ENCODE measurements around the gene C2CD2.
"Not testable (repeated sequence)": the region's sequence is repeated elsewhere in the genome, so short reads cannot be mapped to it uniquely, and the experiment has no call there.

The C2CD2 gene

GRCh38 chr21:41974752-41975053, 20.9 kb upstream of the C2CD2 start:
- no peak for DNase-seq

DNA sequence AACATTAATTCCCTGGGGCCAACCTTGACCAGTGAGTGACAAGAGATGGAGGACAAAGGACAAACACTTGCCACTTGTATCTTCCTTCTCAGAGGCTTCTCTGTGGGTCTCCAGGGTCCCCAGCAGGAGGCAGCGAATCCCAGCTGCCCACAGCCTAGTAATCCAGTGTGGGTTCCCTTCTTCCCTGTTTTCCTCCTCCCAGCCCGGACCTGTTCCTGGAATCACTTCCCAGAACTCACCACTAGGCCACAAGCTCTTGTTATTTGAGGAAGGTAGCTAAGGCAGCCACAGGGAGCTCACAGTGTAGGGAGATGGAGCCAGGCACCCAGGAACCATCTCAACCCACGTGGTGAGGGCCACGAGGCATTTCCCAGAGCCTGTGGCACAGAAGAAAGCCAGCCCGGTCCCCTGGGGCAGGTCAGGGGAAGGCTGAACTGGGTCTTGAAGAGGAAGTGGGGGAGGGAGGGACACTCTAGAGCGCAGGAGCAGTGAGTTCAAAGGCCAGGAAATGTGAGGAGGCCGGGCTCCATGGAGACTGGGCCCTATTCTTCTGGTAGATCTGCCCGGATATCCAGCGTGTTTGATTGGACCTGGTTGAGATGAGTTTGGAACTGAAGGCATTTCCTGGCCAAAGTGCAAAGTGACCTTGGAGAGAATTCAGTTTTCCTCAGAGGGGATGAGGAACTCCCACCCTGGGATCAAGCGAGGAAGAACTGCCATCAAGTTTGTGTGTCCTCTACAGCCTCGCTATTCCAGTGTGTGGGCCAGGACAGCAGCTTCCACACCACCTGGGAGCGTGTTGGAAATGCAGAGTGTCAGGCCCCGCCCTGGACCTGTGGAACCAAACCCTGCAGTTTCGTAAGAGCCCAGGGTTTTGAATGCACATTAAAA, 20.3 kb upstream of the C2CD2 start:
- no peak for DNase-seq

DNA sequence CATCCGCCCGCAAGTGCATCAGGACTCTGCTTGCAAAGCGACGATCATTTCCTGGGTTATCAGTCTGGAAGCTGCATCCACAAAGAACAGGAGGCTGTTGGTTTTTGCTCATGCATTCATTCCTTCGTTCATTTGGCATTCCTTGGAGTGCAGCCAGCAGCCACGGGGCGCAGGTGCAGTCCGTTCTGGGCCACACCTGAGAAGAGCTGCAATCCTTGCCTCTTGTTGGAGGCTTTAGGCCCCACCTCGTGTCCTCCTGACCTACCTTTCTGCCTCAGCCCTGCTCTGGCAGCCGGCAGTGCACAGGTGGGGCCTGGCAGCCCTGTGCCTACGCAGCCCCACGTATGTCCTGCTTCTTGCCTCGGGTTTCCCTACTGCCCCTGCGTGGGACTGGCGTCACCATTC, 19.6 kb upstream of the C2CD2 start:
- no peak for DNase-seq

- no peak for DNase-seq
These were observed 18.8 kb upstream of the C2CD2 start for GRCh38 chr21:41972511-41973205.

DNA sequence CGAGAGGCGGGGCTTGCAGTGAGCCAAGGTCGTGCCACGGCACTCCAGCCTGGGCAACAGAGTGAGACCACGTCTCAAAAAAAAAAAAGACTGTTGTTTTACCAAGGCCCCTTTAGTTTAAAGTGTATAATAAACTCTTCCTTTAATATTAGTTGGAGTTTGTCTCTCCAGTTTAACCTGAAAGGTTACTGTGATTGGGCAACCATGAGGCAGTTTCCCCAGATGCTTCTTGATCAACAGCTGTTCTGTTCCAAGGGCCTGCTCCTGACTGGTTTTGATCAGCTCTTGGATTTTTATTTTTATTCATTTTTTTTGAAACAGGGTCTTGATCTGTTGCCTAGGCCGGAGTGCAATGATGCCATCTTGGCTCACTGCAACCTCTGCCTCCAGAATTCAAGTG, 18.1 kb upstream of the C2CD2 start:
- DNase-seq, result no peak

- DNase-seq, result no peak
These were observed 17.2 kb upstream of the C2CD2 start for GRCh38 chr21:41970751-41971653.

GRCh38 chr21:41970106-41970391, 16.2 kb upstream of the C2CD2 start:
- DNase-seq, result no peak

DNA sequence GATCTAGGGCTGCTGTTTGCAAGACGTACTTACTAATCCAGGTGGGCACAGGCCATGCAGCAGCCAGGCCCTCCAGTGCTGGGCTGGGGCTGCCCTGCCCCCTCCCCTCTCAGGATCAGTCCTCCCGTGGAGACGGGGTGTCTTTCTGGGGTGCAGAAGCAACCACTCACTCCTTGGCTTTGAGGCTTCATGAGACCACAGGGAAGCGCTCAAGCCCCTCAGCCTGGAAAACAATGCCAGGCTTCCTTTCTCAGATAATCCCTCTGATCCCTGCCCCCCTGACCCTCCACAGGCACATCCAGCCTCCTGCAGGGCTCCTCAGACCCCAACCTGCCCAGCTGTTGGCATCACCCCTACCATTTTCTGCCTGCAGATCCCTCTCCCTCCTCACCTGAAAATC, 13.9 kb upstream of the C2CD2 start:
- DNase-seq, result no peak

GRCh38 chr21:41966872-41967621, 13.2 kb upstream of the C2CD2 start:
- DNase-seq, result peak; percentile 21

DNA sequence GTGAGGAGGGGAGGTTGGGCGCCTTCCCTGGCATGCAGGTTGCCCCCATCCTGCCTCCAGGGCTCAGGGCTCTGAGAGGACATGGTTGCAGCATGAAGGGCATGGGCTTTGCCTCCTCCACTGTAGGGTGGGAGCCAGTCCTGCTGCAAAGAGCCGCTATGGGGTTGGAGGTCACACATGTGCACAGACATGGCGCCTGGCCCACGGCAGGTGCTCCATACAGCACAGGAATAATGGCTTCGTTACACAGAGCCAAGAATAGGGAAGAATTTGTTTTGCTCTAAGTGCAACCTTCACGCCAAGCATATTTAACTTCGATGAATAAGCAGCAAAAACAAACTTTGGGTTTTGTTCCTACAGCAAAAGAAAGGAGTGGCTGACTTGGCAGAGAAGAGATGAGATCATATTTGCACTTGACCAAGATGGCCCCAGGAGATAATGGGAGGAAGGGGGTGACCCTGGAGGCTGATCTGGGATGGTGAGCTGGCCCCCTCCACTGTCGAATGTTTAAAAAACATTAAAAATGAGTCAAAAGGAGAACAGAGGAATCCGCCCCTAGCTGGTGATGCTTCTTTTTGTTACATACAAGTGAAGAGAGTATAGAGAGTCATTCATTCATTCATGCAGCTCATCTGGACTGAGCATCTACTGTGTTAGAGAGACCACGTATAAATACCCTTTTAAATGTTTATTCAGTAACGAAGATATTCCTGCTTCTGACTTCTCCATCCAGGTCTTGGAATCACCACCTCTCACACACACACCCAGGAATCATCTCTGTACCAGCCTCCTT, 12.4 kb upstream of the C2CD2 start:
- DNase-seq, result peak; percentile 42

DNA sequence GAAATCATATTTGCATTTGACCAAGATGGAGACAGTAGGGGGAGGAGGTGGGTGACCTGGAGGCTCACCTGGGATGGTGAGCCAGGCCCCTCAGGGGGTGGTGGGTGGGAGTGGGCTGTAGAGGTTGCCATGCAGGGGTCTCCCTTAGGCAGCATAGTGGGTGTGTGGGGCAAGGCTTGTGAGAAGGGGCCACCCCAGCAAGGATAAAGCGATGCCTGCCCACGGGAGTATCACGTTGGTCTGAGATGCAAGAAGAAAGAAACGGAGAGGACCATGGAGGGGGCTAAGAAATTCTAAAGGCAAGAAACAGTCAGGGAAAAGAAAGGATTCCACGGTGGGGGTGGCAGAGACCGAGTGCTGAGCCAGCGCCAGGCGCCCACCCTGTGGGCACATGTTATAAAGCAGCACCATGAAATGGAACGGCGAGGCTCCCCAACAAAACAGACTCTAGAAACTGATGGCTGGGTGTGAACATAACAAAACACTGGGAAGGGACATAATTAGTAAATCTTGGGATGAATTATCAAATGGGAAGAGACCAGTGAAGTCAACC, 11.7 kb upstream of the C2CD2 start:
- DNase-seq, result no peak

DNA sequence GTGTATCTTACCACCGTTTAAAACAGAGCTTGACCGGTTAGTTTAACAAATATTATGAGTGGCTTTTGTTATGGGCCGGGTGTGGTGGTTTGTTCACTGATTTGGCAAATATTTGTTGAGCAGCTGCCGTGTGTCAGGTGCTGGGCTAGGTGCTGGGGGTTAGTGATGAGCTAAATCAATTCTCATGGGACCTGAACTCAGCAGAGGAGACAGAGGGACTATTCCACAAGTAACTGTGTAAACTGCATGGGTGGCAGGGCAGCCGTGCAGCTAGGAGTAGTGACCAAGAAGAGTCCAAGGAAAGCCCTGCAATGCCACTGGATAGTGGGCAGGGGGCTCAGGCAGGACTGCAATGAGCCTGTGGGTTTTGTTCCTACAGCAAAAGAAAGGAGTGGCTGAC, 11.2 kb upstream of the C2CD2 start:
- DNase-seq, result peak; percentile 54

GRCh38 chr21:41964171-41964570, 10.4 kb upstream of the C2CD2 start:
- DNase-seq, result no peak

GRCh38 chr21:41962425-41962966, 8.7 kb upstream of the C2CD2 start:
- no peak for DNase-seq

GRCh38 chr21:41961753-41962152, 7.9 kb upstream of the C2CD2 start:
- DNase-seq, result no peak

DNA sequence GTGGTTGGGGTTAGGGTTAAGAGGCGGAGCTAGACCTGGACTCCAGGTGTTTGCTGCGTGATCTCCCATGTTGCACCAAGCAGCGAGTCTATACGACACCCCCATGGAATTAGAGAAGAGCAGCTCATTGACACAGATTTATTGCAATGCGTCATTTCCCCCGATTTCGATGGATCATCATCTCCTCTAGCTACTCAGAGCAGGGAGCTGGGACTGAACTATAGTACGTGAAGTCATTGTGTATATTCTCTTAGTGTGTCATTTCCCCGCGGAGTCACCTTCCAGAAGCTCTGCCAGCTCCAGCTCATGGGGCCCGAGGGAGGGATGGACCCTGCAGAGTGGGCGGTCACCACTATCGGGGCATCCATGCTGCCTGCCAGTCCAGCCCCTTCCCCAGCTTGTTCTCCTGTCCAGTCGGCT, 7.5 kb upstream of the C2CD2 start:
- no peak for DNase-seq

GRCh38 chr21:41960386-41960785, 6.6 kb upstream of the C2CD2 start:
- DNase-seq, result no peak

DNA sequence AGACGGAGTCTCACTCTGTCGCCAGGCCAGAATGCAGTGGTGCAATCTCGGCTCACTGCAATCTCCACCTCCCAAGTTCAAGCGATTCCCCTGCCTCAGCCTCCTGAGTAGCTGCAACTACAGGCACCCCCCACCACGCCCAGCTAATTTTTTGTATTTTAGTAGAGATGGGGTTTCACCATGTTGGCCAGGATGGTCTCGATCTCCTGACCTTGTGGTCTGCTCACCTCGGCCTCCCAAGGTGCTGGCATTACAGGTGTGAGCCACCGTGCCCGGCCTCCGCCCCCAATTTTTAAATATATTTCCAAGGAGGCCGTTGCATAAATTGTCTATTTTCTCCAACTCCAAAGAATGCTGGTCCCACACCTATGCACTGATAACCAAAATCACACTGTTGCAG, 5.9 kb upstream of the C2CD2 start:
- not testable (repeated sequence) for DNase-seq

GRCh38 chr21:41958886-41959563, 5.2 kb upstream of the C2CD2 start:
- no peak for DNase-seq

- no peak for DNase-seq
These were observed 4.4 kb upstream of the C2CD2 start for GRCh38 chr21:41957991-41958766.

Measured in NCI-H146 (cell line).